ENCODE results near the gene GPC3.

The GPC3 gene

DNA sequence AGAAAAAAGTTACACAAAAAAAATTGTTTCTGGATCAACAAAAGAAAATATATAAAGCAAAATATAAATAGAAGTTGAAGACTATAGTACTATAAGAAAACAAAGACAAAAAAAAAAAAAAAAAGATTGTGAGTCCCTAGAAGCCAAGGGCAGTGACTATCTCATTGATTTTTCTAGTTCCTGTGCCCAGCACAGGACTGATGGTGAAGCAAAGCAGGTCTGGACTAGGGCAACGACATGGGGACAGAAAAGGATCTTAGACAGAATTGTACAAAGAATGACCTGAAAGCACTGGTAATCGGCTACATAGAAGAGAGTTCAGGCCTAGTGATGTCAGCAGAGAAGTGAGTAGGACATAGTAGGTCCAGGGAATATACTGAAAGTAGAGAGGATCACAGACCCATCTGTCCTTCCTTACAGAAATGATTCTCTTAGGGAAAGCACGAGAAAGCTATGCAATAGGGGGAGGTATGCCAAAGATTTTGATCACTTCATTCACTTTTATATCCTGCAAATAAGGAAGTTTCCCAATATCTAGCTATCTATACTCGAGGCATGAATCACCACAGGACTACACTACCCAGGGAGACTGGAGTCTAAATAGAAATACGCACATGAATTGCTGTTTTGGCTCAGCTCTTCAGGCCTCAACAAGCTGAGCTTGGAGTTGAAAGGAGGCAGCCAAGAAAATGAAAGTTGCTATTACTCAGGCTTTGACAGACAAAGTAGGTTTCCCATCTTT is 339.2 kb downstream of the GPC3 start:
- no peaks in the 10 kb centered on the region for H3K36me3 ChIP-seq
- no peak overlapping the region for H3K4me2 ChIP-seq
- H3K27me3 ChIP-seq, result peaks cover 72% of the 10 kb centered on the region
- TF ChIP-seq Cebpa-rat (IDR thresholded peaks at IDR 0.05), result no peak
- peaks cover 14% of the 10 kb centered on the region; the same call in 1 of the 2 replicates for H4K20me1 ChIP-seq
- no peak overlapping the region for H3K4me3 ChIP-seq
- no peaks in the 10 kb centered on the region for H3K4me1 ChIP-seq
- H3K9me3 ChIP-seq, result no peaks in the 10 kb centered on the region
- H3K9ac ChIP-seq, result no peak overlapping the region
- no peak overlapping the region for H3K27ac ChIP-seq

DNA sequence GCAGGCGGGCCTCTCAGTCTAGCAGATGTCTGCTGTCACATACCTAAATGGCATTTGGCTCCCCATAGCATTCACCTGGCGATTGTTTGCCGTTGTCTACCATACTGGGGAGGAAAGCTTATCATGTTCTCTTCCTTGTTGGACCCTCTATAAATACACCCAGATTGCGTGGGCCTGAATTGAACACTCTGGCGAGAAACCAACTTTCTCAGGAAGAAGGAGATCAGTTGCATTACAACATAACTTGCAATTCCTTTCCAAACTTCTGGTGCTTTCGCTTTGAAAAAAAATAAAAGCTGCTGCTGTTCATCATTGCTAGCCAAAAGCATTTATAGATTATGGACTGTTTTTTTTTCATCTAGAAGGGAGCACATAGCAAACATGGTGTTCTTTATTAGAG is 340.1 kb downstream of the GPC3 start:
- Histone ChIP-seq H3K27ac (no peak overlapping the region), H3K36me3 (no peaks in the 10 kb centered on the region), H4K20me1 (peaks cover 14% of the 10 kb centered on the region; the same call in 1 of the 2 replicates), H3K4me3 (no peak overlapping the region), H3K4me1 (no peaks in the 10 kb centered on the region), H3K27me3 (peaks cover 77% of the 10 kb centered on the region), H3K4me2 (no peak overlapping the region), H3K9ac (no peak overlapping the region), H3K9me3 (no peaks in the 10 kb centered on the region)
- no peak for TF ChIP-seq Cebpa-rat (IDR thresholded peaks at IDR 0.05)

DNA sequence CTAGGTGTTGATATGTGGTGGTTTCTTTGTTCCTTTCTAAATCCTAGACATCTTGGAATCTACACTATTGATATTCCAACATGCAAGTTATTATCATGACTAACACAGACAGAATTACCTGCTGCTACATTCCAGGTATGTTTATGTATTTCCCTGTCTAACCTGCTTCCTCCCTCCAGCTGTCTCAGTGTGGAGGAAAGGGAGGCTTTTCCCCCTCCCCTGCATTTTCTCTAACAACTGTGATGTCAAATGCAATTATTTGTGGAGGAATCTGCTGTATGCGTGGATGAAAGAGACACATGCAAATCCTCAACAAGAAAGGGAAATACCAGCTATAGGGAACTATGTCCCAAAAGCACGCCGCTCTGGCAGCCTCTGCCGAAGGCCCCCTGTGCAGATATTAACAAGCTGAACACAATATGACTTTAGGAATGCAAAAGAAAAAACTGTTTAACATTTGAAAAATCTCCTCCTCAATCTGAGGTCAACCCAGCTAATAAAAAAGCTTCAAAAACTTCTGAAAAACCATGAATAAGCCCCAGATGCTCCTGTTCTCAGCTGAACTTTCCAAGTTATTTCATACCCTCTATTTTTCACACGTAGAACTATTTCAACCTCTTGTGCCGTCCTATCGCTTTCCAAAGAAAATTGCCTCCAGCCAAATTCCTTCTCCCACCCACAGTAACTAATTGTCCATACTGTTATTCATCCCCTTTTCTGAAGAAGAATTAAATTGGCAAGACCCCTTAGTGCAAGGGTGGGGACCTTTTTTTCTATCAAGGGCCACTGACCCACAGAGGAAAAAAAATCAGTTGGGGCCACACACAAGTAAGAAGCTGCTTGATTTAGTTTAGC is 345.0 kb downstream of the GPC3 start:
- H4K20me1 ChIP-seq, result no peaks in the 10 kb centered on the region; the same call in 1 of the 2 replicates
- TF ChIP-seq Cebpa-rat (IDR thresholded peaks at IDR 0.05), result no peak
- no peak overlapping the region for H3K27ac ChIP-seq
- no peaks in the 10 kb centered on the region for H3K36me3 ChIP-seq
- no peaks in the 10 kb centered on the region for H3K4me1 ChIP-seq
- no peak overlapping the region for H3K9ac ChIP-seq
- H3K4me3 ChIP-seq, result no peak overlapping the region
- H3K9me3 ChIP-seq, result no peaks in the 10 kb centered on the region
- H3K27me3 ChIP-seq, result peaks cover 81% of the 10 kb centered on the region
- H3K4me2 ChIP-seq, result no peak overlapping the region

DNA sequence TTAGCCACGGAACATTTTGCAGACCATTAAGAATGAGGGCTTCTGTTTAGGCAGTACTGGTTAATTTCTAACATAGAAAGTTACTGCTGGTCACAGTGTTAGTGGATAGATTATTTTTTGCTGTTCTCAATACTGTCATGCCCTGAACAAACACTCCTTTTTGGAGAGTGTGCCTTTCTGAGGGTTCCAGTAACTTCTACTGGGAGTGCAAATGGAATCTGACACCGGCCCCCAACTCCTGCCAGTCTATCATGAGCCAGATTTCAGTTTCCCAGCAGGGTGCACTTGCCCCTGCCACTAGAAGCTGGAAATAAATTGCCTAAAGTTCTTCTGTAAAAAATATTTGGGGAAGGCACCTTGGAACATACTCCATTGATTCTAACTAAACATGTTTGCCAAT is 345.7 kb downstream of the GPC3 start:
- no peaks in the 10 kb centered on the region for H3K9me3 ChIP-seq
- peaks cover 81% of the 10 kb centered on the region for H3K27me3 ChIP-seq
- no peak overlapping the region for H3K4me3 ChIP-seq
- H3K36me3 ChIP-seq, result no peaks in the 10 kb centered on the region
- no peak for TF ChIP-seq Cebpa-rat (IDR thresholded peaks at IDR 0.05)
- H3K9ac ChIP-seq, result no peak overlapping the region
- no peaks in the 10 kb centered on the region for H3K4me1 ChIP-seq
- no peaks in the 10 kb centered on the region; the same call in 1 of the 2 replicates for H4K20me1 ChIP-seq
- no peak overlapping the region for H3K27ac ChIP-seq
- H3K4me2 ChIP-seq, result no peak overlapping the region

DNA sequence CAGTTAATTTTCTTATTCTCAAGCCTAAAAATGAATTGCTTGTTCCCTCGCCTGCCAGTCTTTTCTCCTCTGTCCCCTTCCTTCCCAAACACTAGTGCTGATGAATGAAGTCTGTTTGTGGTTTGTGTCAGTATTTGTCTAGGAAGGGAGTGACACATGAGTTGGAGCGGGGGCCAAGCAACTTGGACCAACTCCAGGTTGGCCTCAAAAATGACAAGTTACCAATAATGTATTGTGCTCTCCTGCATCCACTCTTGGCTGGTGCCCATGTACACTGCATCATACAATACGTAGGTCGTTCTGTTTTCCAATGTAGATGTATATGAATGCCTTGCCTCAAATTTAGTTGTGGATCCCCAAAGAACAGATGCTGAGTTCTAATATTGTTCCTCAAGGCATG is 347.1 kb downstream of the GPC3 start:
- H3K4me2 ChIP-seq, result no peak overlapping the region

DNA sequence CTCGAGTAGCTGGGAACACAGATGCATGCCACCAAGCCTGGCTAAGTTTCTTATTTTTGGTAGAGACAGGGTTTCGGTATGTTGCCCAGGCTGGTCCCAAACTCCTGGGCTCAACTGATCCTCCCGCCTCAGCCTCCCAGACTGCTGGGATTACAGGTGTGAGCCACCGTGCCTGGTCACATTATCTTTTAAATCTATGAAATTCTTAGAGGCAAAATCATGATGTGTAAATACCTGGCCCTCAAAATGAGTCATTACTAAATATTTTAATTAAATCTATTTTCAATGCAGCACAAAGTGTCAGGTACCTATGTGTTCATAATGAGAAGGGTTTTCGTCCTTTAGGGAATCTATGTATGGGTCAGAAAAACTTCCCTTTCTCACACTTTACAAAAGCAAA is 347.6 kb downstream of the GPC3 start:
- Histone ChIP-seq H3K4me2 (no peak overlapping the region), H3K27me3 (peaks cover 87% of the 10 kb centered on the region), H3K4me1 (no peaks in the 10 kb centered on the region), H3K9ac (no peak overlapping the region), H3K36me3 (no peaks in the 10 kb centered on the region), H3K4me3 (no peak overlapping the region), H4K20me1 (no peaks in the 10 kb centered on the region; the same call in 1 of the 2 replicates), H3K27ac (no peak overlapping the region), H3K9me3 (no peaks in the 10 kb centered on the region)
- TF ChIP-seq Cebpa-rat (IDR thresholded peaks at IDR 0.05), result no peak

More for the DNA sequence above, 347.1 kb downstream of the GPC3 start:
- H3K27me3 ChIP-seq, result peaks cover 89% of the 10 kb centered on the region
- H3K27ac ChIP-seq, result no peak overlapping the region
- H4K20me1 ChIP-seq, result no peaks in the 10 kb centered on the region; the same call in 1 of the 2 replicates
- TF ChIP-seq Cebpa-rat (IDR thresholded peaks at IDR 0.05), result no peak
- no peaks in the 10 kb centered on the region for H3K9me3 ChIP-seq
- H3K9ac ChIP-seq, result no peak overlapping the region
- no peak overlapping the region for H3K4me3 ChIP-seq
- H3K36me3 ChIP-seq, result no peaks in the 10 kb centered on the region
- H3K4me1 ChIP-seq, result no peaks in the 10 kb centered on the region

DNA sequence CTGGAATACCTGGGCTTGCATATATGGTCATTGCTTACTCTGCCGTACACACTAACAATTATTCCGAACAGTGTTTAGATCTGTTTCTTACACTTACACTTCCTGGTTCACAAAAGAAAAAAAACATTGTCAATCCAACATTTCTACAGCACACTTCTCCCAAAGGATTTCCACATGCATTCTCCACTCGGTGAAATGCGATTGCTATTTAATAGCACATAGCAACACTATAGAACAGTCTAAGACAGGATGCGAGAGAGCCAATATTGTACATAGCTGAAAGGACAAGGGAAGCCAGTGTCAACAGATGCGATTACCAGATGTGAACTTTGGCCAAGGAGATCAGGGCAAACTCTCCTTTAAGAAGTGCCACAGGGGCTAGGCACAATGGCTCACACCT is 349.4 kb downstream of the GPC3 start:
- no peak for TF ChIP-seq Cebpa-rat (IDR thresholded peaks at IDR 0.05)
- no peak overlapping the region for H3K27ac ChIP-seq
- no peak overlapping the region for H3K9ac ChIP-seq
- peaks cover 82% of the 10 kb centered on the region for H3K27me3 ChIP-seq
- H3K4me1 ChIP-seq, result no peaks in the 10 kb centered on the region
- no peaks in the 10 kb centered on the region; the same call in 1 of the 2 replicates for H4K20me1 ChIP-seq
- no peaks in the 10 kb centered on the region for H3K9me3 ChIP-seq
- H3K4me2 ChIP-seq, result no peak overlapping the region
- no peaks in the 10 kb centered on the region for H3K36me3 ChIP-seq
- no peak overlapping the region for H3K4me3 ChIP-seq

DNA sequence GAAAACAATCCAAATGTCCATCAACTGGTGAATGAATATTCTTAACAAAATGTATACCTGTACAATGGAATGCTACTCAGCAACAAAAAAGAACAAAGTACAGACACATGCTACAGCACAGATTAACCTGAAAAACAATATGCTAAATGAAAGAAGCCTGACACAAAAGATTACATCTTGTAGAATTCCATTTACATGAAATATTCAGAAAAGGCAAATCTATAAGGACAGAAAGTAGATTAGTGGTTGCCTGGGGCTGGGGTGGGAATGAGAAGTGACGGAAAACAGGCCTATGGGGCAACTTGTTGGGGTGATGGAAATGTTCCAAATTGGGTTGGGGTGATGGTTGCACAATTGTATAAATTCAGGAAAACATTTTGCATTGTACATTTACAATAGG is 351.0 kb downstream of the GPC3 start:
- Histone ChIP-seq H3K27me3 (peaks cover 77% of the 10 kb centered on the region), H3K9me3 (no peaks in the 10 kb centered on the region), H3K4me1 (no peaks in the 10 kb centered on the region), H3K27ac (no peak overlapping the region), H3K4me2 (no peak overlapping the region), H3K36me3 (no peaks in the 10 kb centered on the region), H3K9ac (no peak overlapping the region), H4K20me1 (no peaks in the 10 kb centered on the region; the same call in 1 of the 2 replicates), H3K4me3 (no peak overlapping the region)
- TF ChIP-seq Cebpa-rat (IDR thresholded peaks at IDR 0.05), result no peak

DNA sequence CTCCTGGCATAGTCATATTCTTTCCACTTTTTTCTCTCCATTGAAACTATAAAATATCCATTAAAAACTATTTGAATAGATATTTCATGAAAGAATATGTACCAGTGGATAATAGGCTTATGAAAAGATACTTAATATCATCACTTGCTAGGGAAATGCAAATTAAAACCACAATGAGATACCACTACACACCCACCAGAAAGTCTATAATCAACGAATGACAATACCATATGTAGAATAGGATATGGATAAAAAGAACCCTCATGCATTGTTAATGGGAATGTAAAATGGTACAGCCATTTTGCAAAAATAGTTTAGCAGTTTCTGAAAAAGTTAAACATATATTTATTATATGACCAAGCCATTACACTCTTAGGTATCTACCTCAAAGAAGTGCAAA is 351.4 kb downstream of the GPC3 start:
- no peak for TF ChIP-seq Cebpa-rat (IDR thresholded peaks at IDR 0.05)
- H3K4me3 ChIP-seq, result no peak overlapping the region
- H3K4me1 ChIP-seq, result no peaks in the 10 kb centered on the region
- no peaks in the 10 kb centered on the region for H3K36me3 ChIP-seq
- H4K20me1 ChIP-seq, result no peaks in the 10 kb centered on the region; the same call in 1 of the 2 replicates
- peaks cover 77% of the 10 kb centered on the region for H3K27me3 ChIP-seq
- no peak overlapping the region for H3K4me2 ChIP-seq
- no peaks in the 10 kb centered on the region for H3K9me3 ChIP-seq
- H3K27ac ChIP-seq, result no peak overlapping the region
- H3K9ac ChIP-seq, result no peak overlapping the region

DNA sequence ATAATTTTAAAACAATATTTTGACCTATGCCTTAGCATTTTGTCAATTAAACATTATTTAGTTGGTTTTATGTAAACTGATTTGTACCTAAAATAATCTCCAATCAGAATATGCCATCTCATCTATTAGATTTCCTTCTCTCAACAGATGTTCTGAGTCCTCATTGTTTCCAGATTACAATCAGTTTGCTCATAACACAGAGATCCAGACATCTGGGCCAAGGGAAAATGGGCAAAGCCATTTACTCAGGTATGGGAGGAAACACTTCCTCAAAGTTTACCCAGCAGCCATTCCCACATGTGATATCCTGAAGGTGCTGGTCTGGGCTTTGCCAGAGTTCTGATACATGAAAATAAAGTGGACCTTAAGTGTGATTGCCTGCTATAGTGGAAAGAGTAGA is 352.2 kb downstream of the GPC3 start:
- no peaks in the 10 kb centered on the region for H3K9me3 ChIP-seq
- no peaks in the 10 kb centered on the region; the same call in 1 of the 2 replicates for H4K20me1 ChIP-seq
- H3K36me3 ChIP-seq, result no peaks in the 10 kb centered on the region
- H3K4me2 ChIP-seq, result no peak overlapping the region
- peaks cover 70% of the 10 kb centered on the region for H3K27me3 ChIP-seq
- H3K4me1 ChIP-seq, result no peaks in the 10 kb centered on the region
- no peak overlapping the region for H3K27ac ChIP-seq
- no peak for TF ChIP-seq Cebpa-rat (IDR thresholded peaks at IDR 0.05)
- no peak overlapping the region for H3K4me3 ChIP-seq
- H3K9ac ChIP-seq, result no peak overlapping the region

Measured in BLaER1 (cell line).